Endothelial cell of hepatic sinusoid (primary cell): ENCODE results near the gene USP51.
"Not testable (repeated sequence)": the region's sequence is repeated elsewhere in the genome, so short reads cannot be mapped to it uniquely, and the experiment has no call there.

Source experiments
- in situ Hi-C: cut with HindIII; loops from 2 replicates; pipeline ENCODE4 v1.10.0; 2017; ENCODE audit warnings: low sequenced_read_pairs

The USP51 gene

DNA sequence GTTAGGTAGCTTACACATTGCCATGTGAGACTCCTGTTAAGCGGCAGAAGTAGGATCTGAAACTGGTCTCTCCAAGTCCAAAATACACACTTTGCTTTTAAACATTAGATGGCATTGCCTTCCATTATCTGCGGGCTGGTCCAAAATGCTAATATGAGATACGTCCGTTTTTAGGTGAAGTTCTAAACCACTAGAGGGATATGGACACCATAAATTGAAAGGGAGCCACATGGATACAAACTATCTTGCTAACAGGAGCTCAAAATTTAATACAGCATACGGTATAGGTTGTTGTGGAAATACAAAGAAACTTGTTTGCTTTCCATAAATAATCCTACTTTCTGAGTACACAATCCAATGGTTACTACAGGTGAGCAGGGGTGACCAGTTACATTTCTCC is 23.9 kb downstream of the USP51 start:
- in situ Hi-C loops = not testable (repeated sequence)

DNA sequence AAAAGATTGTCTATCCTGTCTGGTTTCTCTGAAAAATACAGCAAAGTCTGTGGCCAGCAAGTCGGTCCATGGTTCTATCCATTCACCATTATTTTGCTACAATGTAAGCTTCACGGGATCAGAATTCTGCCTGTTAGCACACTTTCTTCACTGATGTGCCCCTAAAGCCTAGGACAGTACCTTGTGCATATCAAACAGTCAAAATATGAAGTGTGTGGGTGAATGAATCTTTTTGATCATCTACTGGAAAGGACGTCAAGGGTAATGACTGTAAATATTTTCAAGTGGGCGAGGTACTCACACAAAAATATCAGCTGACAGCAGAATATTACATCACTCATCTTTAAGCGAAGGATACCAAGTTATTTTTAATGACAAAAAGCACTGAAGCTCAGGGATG is 24.5 kb downstream of the USP51 start:
- in situ Hi-C loops = not testable (repeated sequence)

DNA sequence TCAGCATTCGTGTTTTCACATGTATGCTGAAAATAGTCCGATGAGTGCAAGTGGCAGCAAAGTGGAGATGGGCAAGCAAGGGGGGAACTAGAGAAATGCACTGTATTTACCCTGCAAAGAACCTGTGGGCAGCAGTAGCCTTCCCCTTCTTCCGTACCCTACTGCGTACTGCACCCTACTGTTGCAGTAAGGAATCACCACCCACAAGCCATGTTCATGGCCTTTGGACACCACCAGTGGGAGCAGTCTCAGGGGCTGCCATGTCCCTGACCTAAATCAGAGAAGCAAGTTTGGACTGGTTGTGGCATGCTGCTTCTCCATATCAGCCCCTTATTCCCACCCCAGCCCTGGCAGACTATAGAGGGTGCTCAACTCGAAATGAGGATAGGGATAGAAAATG is 25.6 kb downstream of the USP51 start:
- in situ Hi-C loops = not testable (repeated sequence)

DNA sequence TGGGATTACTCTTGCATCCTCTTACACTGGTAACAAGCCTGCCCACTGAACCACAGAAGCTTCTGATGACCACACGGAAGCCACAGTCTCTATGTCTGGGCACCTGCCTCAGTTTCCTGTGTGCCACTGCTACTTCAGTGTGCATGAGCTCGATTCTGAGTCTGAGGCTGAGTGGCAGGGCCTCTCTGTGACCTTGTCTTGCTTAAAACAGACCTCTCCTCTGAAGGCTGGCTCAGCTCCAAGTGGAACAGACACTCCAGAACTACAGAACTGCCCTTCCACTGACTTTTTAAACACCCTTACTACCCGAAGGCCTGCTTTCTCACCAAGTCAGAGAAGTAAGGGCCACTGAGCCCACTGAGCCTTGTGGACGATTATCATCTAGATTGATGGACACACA is 29.7 kb downstream of the USP51 start:
- in situ Hi-C loops = not testable (repeated sequence)

DNA sequence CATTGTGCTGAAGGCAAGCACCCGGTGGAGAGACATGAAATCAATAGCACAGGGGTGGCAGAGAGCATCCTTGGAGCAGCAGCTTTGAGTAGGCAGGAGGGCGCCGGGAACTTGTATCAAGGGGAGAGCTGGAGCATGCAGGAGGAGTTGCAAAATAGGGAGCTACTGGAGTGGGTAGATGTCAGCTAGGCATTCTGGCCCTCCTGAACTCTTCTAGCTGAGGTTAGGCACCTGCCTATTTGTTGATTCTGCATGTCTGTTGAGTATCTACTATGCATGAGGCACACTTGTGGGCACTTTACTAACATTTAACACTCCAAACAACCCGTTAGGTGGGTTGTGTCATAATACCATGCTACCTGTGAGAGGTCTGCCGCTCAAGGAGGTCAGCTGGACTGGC is 30.2 kb downstream of the USP51 start:
- in situ Hi-C loops = not testable (repeated sequence)

DNA sequence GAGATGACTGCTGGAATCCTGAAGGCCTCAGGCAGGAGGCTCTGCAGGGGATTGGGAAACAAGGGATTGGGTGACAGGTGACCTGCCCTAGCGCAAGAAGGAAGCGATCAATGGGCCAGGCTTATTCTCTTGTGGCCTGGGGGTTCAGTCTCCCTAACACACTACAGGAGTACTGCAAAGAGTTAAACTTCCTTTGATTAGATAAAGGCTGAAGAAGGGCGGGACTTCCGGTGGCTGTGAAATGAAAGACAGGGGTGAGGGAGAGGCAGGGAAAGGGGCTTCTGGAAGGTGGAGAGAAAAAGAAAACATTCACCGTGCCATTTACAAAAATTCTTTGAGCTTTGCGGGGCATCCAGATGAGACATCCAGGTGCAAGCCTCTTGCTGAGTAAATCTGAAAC is 33.9 kb downstream of the USP51 start:
- in situ Hi-C loops = not testable (repeated sequence)

DNA sequence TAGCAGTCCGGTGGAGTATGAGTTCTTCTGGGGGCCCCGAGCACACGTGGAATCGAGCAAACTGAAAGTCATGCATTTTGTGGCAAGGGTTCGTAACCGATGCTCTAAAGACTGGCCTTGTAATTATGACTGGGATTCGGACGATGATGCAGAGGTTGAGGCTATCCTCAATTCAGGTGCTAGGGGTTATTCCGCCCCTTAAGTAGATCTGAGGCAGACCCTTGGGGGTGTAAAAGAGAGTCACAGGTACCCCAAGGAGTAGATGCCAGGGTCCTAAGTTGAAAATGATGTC is 36.9 kb downstream of the USP51 start:
- in situ Hi-C loops = no loop called here

DNA sequence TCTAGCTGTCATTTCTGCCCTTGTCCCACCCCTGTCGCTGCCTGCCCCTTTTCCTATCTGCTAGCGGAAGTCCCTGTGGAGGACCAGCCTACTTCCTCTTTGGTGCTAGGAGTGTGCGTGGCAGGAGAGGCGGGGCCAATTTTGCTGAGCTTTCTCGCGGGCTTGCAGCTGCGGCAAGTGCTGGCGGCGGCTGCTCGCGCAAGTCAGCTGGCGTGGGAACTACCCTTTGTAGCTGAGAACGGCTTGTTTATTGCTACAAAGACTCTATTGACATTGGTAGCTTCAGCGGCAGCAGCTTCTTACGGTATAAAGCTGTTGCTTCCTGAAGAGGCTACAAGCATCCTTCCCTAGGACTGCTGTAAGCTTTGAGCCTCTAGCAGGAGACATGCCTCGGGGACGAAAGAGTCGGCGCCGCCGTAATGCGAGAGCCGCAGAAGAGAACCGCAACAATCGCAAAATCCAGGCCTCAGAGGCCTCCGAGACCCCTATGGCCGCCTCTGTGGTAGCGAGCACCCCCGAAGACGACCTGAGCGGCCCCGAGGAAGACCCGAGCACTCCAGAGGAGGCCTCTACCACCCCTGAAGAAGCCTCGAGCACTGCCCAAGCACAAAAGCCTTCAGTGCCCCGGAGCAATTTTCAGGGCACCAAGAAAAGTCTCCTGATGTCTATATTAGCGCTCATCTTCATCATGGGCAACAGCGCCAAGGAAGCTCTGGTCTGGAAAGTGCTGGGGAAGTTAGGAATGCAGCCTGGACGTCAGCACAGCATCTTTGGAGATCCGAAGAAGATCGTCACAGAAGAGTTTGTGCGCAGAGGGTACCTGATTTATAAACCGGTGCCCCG is 37.4 kb downstream of the USP51 start, which contains the start of gene MAGEH1:
MAGEH1 (plus strand) TSS at position 138 of the 843 bp plus-strand sequence; CDS start at position 386, 248 bp downstream.
- in situ Hi-C loops = no loop called here

DNA sequence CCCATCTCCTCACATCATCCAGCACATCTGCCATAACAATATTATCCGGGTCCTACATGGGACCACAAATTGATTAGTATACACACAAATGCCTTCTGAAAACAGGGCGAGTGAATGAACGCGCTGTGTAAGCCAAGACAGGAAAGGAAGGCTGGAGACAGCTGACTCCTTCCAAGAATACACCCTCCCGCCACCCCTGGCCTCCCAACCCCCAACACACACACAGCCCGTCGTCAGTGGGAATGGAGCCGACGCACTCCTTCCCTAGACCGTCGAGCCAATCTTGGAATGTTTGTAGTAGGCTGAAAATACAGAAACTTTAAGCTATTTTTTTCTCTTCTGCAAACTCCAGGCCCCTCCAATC is 38.0 kb downstream of the USP51 start:
- in situ Hi-C loops = no loop called here

DNA sequence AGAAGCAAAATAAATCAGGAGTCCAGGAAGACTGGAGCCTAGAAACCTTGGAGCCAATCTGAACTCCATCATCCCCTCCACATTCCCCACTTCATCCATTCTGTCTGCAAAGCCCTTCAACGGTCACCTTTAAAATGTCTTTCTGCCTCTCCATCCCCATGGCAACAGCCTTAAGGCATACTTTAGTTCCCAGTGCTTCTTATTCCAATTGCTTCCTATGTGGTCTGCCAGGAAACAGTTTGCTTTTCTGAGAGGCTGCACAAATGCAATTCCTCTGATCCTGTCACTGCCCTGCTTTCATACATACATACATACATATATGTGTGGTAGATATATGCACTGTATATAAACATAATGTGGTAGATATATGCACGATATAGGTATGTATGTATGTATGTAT is 38.5 kb downstream of the USP51 start:
- in situ Hi-C loops = no loop called here

DNA sequence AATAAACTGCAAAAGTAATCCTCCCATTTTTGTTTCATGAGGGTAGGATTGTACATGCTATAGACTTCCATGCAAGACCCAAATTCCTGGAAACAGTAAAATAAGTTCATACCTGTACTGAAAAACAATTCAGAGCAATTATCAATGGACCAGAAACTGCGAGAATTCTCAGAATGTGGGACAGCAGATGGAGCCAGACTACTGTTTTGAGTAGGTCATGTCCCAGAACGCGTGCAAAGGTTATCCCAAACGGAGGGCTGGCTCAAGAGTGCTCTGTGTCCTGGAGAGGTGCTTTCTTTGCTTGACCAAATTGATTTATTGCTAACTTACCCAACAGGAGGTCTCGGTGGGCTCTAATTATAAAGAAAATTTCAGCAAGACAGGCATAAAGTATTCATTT is 39.4 kb downstream of the USP51 start:
- in situ Hi-C loops = no loop called here

DNA sequence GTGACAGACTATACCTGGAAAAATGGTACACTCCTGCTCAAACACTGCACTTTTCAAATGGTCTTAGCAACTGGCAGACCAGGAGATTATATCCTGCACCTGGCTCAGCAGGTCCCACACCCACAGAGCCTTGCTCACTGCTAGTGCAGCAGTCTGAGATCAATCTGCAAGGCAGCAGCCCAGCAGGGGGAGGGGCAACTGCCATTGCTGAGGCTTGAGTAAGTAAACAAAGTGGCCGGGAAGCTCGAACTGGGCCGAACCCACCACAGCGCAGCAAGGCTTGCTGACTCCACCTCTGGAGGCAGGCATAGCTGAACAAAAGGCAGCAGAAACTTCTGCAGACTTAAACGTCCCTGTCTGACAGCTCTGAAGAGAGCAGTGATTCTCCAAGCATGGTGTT is 46.2 kb downstream of the USP51 start:
- in situ Hi-C loops = not testable (repeated sequence)
